Keratinocyte (primary cell): ENCODE measurements around the gene FGF5. TPM values are rescaled to one million over a fixed set of nuclear protein-coding genes. Genes with fewer than 3 reads are reported as not detected.

Experiments used
- DNase-seq: peaks from one replicate; pipeline ENCODE4 v3.0.0-alpha.2; 2011; ENCODE audit warnings: low read depth, missing footprints, low spot score
- FAIRE-seq: peaks from 2 replicates; lab custom pipeline; 2011; peaks lifted over from hg19 to GRCh38; lab: Jason Lieb, UNC
- H2AFZ ChIP-seq: 2 replicates; pipeline ENCODE4 v1.6.0; 2012; ENCODE audit warnings: low read length, control low read depth, inconsistent platforms; ENCODE audit not compliant: control insufficient read depth
- H3K27ac ChIP-seq: 2 replicates; pipeline ENCODE4 v1.5.1; 2011; ENCODE audit warnings: low read length; ENCODE audit not compliant: control insufficient read depth, insufficient read depth
- H3K27me3 ChIP-seq: 3 replicates; pipeline ENCODE4 v1.6.0; 2011; ENCODE audit warnings: low read length; ENCODE audit not compliant: control insufficient read depth, insufficient read depth; ENCODE audit errors: extremely low read depth
- H3K36me3 ChIP-seq, 2 experiments: 2 replicates in 1 of 2; 3 replicates in 1 of 2; pipeline ENCODE4 v1.5.1; 2011; ENCODE audit warnings: low read length in 2 of 2, mild to moderate bottlenecking in 1 of 2; ENCODE audit not compliant: control insufficient read depth in 2 of 2, insufficient read depth in 2 of 2; ENCODE audit errors: extremely low read depth in 1 of 2
- H3K4me1 ChIP-seq: 3 replicates; pipeline ENCODE4 v1.5.1; 2011; ENCODE audit warnings: low read length; ENCODE audit not compliant: control insufficient read depth, insufficient read depth; ENCODE audit errors: extremely low read depth
- H3K4me2 ChIP-seq: 3 replicates; pipeline ENCODE4 v1.6.0; 2011; ENCODE audit warnings: low read depth, low read length; ENCODE audit not compliant: control insufficient read depth, insufficient read depth; ENCODE audit errors: extremely low read depth
- H3K4me3 ChIP-seq, 3 experiments: fragments of 200-600 bp in 1 of 3; sonication (generic) in 1 of 3; 2 replicates in 2 of 3; 3 replicates in 1 of 3; pipeline ENCODE4 v1.5.1; 2011 to 2016; ENCODE audit warnings: low read length in 3 of 3, mild to moderate bottlenecking in 3 of 3, control low read depth in 2 of 3, inconsistent platforms in 1 of 3, low read depth in 1 of 3, mixed read lengths in 1 of 3, mixed run types in 1 of 3, moderate library complexity in 1 of 3; ENCODE audit not compliant: control insufficient read depth in 2 of 3, insufficient read depth in 2 of 3; ENCODE audit errors: extremely low read depth in 1 of 3
- H3K79me2 ChIP-seq: 2 replicates; pipeline ENCODE4 v1.6.0; 2012; ENCODE audit warnings: low read length; ENCODE audit not compliant: control insufficient read depth, insufficient read depth
- H3K9ac ChIP-seq: 3 replicates; pipeline ENCODE4 v1.6.0; 2011; ENCODE audit warnings: low read length; ENCODE audit not compliant: control insufficient read depth, insufficient read depth; ENCODE audit errors: extremely low read depth
- H3K9me1 ChIP-seq: 3 replicates; pipeline ENCODE4 v1.6.0; 2011; ENCODE audit warnings: low read length; ENCODE audit not compliant: control insufficient read depth, insufficient read depth; ENCODE audit errors: extremely low read depth
- H3K9me3 ChIP-seq: 2 replicates; pipeline ENCODE4 v1.5.1; 2012; ENCODE audit warnings: low read depth, low read length; ENCODE audit not compliant: control insufficient read depth
- H4K20me1 ChIP-seq: 3 replicates; pipeline ENCODE4 v1.6.0; 2011; ENCODE audit warnings: low read length; ENCODE audit not compliant: control insufficient read depth, insufficient read depth; ENCODE audit errors: extremely low read depth
- CTCF ChIP-seq, 3 experiments: IDR thresholded peaks in 1 of 3; conservative IDR thresholded peaks in 1 of 3; optimal IDR thresholded peaks in 1 of 3; 2 replicates in 2 of 3; 3 replicates in 1 of 3; pipeline versions ENCODE3 to v1.5.1; 2011; ENCODE audit warnings: low read length in 3 of 3, mild to moderate bottlenecking in 3 of 3, moderate library complexity in 2 of 3, control low read depth in 1 of 3, inconsistent platforms in 1 of 3; ENCODE audit not compliant: insufficient read depth in 2 of 3; ENCODE audit errors: extremely low read depth in 1 of 3
- EZH2 ChIP-seq: IDR thresholded peaks from one replicate; pipeline ENCODE4 v1.6.1; 2012; ENCODE audit warnings: inconsistent platforms, mild to moderate bottlenecking, low read length, moderate library complexity
- dilution Hi-C: fragments of 300-500 bp; cut with MboI; formaldehyde crosslinking; loops from one replicate; pipeline ENCODE4 v1.7.0; 2020; ENCODE audit warnings: low sequenced_read_pairs; ENCODE audit not compliant: extremely low pct_ligation_motif_present
- polyA plus RNA-seq, 5 experiments: library from polyadenylated mRNA; depleted of rRNA in 3 of 5; stranded (reverse) in 3 of 5; stranded (forward) in 1 of 5; unstranded in 1 of 5; fragments of >200 nt; gene quantifications; 1 replicate in 1 of 5; 2 replicates in 3 of 5; 3 replicates in 1 of 5; pipeline versions ENCODE4 v1.2.1 to v1.2.3, GENCODE V29; 2011 to 2012; ENCODE audit warnings: missing spikeins in 2 of 5, low read depth in 1 of 5, low replicate concordance in 1 of 5

Gene FGF5
- polyA plus RNA-seq, 1 donor (not counting 4 experiments of a cell fraction or from before 2014, with no cell fraction given) = 3.9 TPM

GRCh38 chr4:80302616-80303223, 36.3 kb downstream of the FGF5 start:
- H3K9me1 ChIP-seq = no peaks in the 10 kb centered on the region
- no peaks in the 10 kb centered on the region for H3K36me3 ChIP-seq
- no peaks in the 10 kb centered on the region for H3K27me3 ChIP-seq
- H3K4me3 ChIP-seq = no peak overlapping the region
- no peak overlapping the region for H3K27ac ChIP-seq
- dilution Hi-C loops = no loop called here
- peaks cover 27% of the 10 kb centered on the region for H3K4me1 ChIP-seq
- FAIRE-seq = no peak
- no peaks in the 10 kb centered on the region for H3K9me3 ChIP-seq
- no peak overlapping the region for H3K4me2 ChIP-seq
- H3K9ac ChIP-seq = no peak overlapping the region
- no peaks in the 10 kb centered on the region for H3K79me2 ChIP-seq
- no peak for TF ChIP-seq CTCF (optimal IDR thresholded peaks at IDR 0.05 in 1 of 3, IDR thresholded peaks at IDR 0.05 in 1 of 3, conservative IDR thresholded peaks at IDR 0.05 in 1 of 3; ENCODE audit: extremely low read depth in 1 of 3, insufficient read depth in 2 of 3, low read length in 3 of 3)
- no peak for TF ChIP-seq EZH2
- no peak for DNase-seq
- H4K20me1 ChIP-seq = no peaks in the 10 kb centered on the region
- H2AFZ ChIP-seq = no peak overlapping the region

GRCh38 chr4:80305466-80305865, 39.0 kb downstream of the FGF5 start:
- Histone ChIP-seq H2AFZ (peak overlapping the region; percentile 8), H3K4me1 (peaks cover 52% of the 10 kb centered on the region), H3K4me2 (peak overlapping the region; percentile 52), H3K79me2 (no peaks in the 10 kb centered on the region), H3K9me1 (no peaks in the 10 kb centered on the region), H3K9ac (no peak overlapping the region), H3K27ac (peak overlapping the region; percentile 19), H3K4me3 (no peak overlapping the region), H3K9me3 (no peaks in the 10 kb centered on the region), H3K27me3 (no peaks in the 10 kb centered on the region), H3K36me3 (no peaks in the 10 kb centered on the region), H4K20me1 (no peaks in the 10 kb centered on the region)
- DNase-seq = no peak
- dilution Hi-C loops = no loop called here
- TF ChIP-seq EZH2 (no peak), CTCF (optimal IDR thresholded peaks at IDR 0.05 in 1 of 3, IDR thresholded peaks at IDR 0.05 in 1 of 3, conservative IDR thresholded peaks at IDR 0.05 in 1 of 3; ENCODE audit: extremely low read depth in 1 of 3, insufficient read depth in 2 of 3, low read length in 3 of 3) (no peak)
- FAIRE-seq = no peak
